ENCODE results near the gene GPM6B. TPM values are rescaled to one million over a fixed set of nuclear protein-coding genes. Genes with fewer than 3 reads are reported as not detected.

Gene GPM6B
- total RNA-seq, 1 experiment from 2014 or later, result 0.51 TPM

DNA sequence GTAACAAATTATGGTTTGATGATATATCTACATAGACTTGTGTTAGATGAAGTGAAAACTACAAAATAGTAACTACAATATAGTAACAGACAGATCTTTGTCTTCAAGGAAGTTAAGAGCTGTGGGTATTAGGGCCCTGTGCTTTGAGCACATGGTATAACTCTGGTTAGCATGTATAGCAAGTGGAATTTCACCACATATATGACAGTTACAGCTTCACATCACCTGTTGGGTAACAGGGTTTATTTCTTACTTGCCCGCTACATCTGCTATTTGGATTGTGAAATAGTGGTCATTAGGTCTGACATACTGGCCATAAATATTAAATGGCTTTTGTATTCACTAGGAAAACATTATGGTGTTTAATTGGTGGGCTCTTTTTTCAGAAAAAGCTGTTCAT is 62.1 kb downstream of the GPM6B start:
- BruUV-seq (replicated peaks), result no TSS peak
- ATAC-seq (no peak), DNase-seq (no peak)
- Histone ChIP-seq H3K27me3 (ENCODE audit: low read length) (no peaks in the 10 kb centered on the region), H3K36me3 (ENCODE audit: low read depth, low read length) (peaks cover 37% of the 10 kb centered on the region), H3K4me2 (ENCODE audit: low read length) (no peak overlapping the region), H2AFZ (ENCODE audit: low read length) (no peak overlapping the region), H3K27ac (ENCODE audit: low read length) (no peak overlapping the region), H3F3A (ENCODE audit: low read length, unreplicated experiment) (no peaks in the 10 kb centered on the region), H4K20me1 (ENCODE audit: low read length) (no peaks in the 10 kb centered on the region), H3K79me2 (ENCODE audit: low read length) (peaks cover 7% of the 10 kb centered on the region; the same call in 1 of the 2 replicates), H3K9ac (ENCODE audit: low read length) (no peak overlapping the region), H3K4me3 (ENCODE audit: low read length) (no peak overlapping the region), H3K9me3 (ENCODE audit: low read length) (no peaks in the 10 kb centered on the region), H3K9me2 (replicated peaks; ENCODE audit: low read length) (no peaks in the 10 kb centered on the region), H3K4me1 (ENCODE audit: insufficient read depth, low read length) (peaks cover 22% of the 10 kb centered on the region)
- no peak for TF ChIP-seq EZH2phosphoT487 (IDR thresholded peaks at IDR 0.05; ENCODE audit: borderline replicate concordance, low read length)
- TF ChIP-seq EZH2 (IDR thresholded peaks at IDR 0.05; ENCODE audit: low read length, unreplicated experiment), result no peak
- TF ChIP-seq, protein P1, sequence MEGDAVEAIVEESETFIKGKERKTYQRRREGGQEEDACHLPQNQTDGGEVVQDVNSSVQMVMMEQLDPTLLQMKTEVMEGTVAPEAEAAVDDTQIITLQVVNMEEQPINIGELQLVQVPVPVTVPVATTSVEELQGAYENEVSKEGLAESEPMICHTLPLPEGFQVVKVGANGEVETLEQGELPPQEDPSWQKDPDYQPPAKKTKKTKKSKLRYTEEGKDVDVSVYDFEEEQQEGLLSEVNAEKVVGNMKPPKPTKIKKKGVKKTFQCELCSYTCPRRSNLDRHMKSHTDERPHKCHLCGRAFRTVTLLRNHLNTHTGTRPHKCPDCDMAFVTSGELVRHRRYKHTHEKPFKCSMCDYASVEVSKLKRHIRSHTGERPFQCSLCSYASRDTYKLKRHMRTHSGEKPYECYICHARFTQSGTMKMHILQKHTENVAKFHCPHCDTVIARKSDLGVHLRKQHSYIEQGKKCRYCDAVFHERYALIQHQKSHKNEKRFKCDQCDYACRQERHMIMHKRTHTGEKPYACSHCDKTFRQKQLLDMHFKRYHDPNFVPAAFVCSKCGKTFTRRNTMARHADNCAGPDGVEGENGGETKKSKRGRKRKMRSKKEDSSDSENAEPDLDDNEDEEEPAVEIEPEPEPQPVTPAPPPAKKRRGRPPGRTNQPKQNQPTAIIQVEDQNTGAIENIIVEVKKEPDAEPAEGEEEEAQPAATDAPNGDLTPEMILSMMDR (conservative IDR thresholded peaks at IDR 0.05; ENCODE audit: low read depth, low read length), result no peak
- intact Hi-C loops (cut with micrococcal nuclease), result loop anchor here (10.0 kb wide), 1 partner anchor 180 kb away; no protein-coding TSS in a partner anchor
- CTCF ChIA-PET, result no interaction called here
- POLR2A ChIA-PET (ENCODE audit: unreplicated experiment), result no interaction called here

DNA sequence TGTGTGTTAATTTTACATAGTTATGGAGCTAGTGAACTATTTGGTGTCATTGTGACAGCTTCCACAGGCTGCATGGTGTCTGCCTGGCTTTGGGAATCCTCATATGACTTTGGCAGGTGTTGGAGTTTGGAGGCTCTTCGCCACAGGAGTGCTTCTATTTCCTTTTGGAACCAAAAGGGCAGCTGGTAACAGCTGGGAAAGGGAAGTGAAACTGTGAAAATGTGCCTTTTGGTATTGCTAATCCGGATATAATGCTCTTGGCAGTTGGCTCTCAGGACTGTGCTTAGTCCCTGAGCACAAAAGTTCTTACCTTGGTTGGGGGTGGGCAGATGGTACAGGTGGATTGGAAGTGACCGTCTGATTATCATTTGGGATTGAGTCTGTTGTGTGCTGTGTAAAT is 64.2 kb downstream of the GPM6B start:
- H3K4me2 ChIP-seq (ENCODE audit: low read length), result peak overlapping the region; percentile 41
- ATAC-seq (no peak), DNase-seq (no peak)
- ChIA-PET POLR2A (ENCODE audit: unreplicated experiment) (no interaction called here), CTCF (no interaction called here)
- H3K9ac ChIP-seq (ENCODE audit: low read length), result peak overlapping the region; percentile 68
- H3K9me3 ChIP-seq (ENCODE audit: low read length), result no peaks in the 10 kb centered on the region
- no peaks in the 10 kb centered on the region for H4K20me1 ChIP-seq (ENCODE audit: low read length)
- H3K27ac ChIP-seq (ENCODE audit: low read length), result peak overlapping the region; percentile 98
- no peak for TF ChIP-seq EZH2 (IDR thresholded peaks at IDR 0.05; ENCODE audit: low read length, unreplicated experiment)
- no peaks in the 10 kb centered on the region for H3K27me3 ChIP-seq (ENCODE audit: low read length)
- peaks cover 33% of the 10 kb centered on the region for H3K36me3 ChIP-seq (ENCODE audit: low read depth, low read length)
- no peaks in the 10 kb centered on the region for H3K9me2 ChIP-seq (replicated peaks; ENCODE audit: low read length)
- intact Hi-C loops (cut with micrococcal nuclease), result loop anchor here (10.0 kb wide), 1 partner anchor 182 kb away; no protein-coding TSS in a partner anchor
- H3K4me3 ChIP-seq (ENCODE audit: low read length), result no peak overlapping the region
- H3K4me1 ChIP-seq (ENCODE audit: insufficient read depth, low read length), result peaks cover 24% of the 10 kb centered on the region
- no peaks in the 10 kb centered on the region for H3F3A ChIP-seq (ENCODE audit: low read length, unreplicated experiment)
- H3K79me2 ChIP-seq (ENCODE audit: low read length), result peaks cover 7% of the 10 kb centered on the region; the same call in 1 of the 2 replicates
- BruUV-seq (replicated peaks), result no TSS peak
- H2AFZ ChIP-seq (ENCODE audit: low read length), result no peak overlapping the region

DNA sequence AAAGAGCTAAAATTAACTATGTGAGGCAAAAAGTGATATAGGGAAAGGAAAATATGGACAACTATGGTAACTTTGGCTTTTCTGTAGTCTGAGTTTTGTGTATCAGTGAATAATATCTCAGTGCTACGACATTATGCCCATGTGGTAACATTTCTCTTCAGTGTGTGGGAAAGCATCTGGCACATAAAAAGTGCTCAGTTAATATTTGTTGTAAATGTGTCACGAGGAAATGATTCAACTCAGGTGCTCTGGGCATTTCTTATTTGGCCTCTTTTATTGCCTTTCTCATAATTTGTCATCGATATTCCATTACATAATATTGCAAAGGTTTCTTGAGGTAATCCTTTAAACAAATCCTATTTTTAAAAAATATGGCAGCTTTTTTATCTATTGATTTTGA is 64.8 kb downstream of the GPM6B start:
- Histone ChIP-seq H3K4me3 (ENCODE audit: low read length) (no peak overlapping the region), H3K9me2 (replicated peaks; ENCODE audit: low read length) (no peaks in the 10 kb centered on the region), H4K20me1 (ENCODE audit: low read length) (no peaks in the 10 kb centered on the region), H3K36me3 (ENCODE audit: low read depth, low read length) (peaks cover 29% of the 10 kb centered on the region), H3K4me2 (ENCODE audit: low read length) (peak overlapping the region; percentile 42), H2AFZ (ENCODE audit: low read length) (no peak overlapping the region), H3K9ac (ENCODE audit: low read length) (peak overlapping the region; percentile 74), H3K27me3 (ENCODE audit: low read length) (no peaks in the 10 kb centered on the region), H3K4me1 (ENCODE audit: insufficient read depth, low read length) (peaks cover 26% of the 10 kb centered on the region), H3F3A (ENCODE audit: low read length, unreplicated experiment) (no peaks in the 10 kb centered on the region), H3K27ac (ENCODE audit: low read length) (peak overlapping the region; percentile 98), H3K79me2 (ENCODE audit: low read length) (peaks cover 7% of the 10 kb centered on the region; the same call in 1 of the 2 replicates), H3K9me3 (ENCODE audit: low read length) (no peaks in the 10 kb centered on the region)
- TF ChIP-seq EZH2 (IDR thresholded peaks at IDR 0.05; ENCODE audit: low read length, unreplicated experiment), result no peak
- TF ChIP-seq, protein P1 (conservative IDR thresholded peaks at IDR 0.05; ENCODE audit: low read depth, low read length), result no peak
- TF ChIP-seq EZH2phosphoT487 (IDR thresholded peaks at IDR 0.05; ENCODE audit: borderline replicate concordance, low read length), result no peak
- ChIA-PET CTCF (no interaction called here), POLR2A (ENCODE audit: unreplicated experiment) (no interaction called here)
- DNase-seq (peak; percentile 82), ATAC-seq (peak; percentile 72)
- no TSS peak for BruUV-seq (replicated peaks)
- intact Hi-C loops (cut with micrococcal nuclease), result loop anchor here (10.0 kb wide), 1 partner anchor 183 kb away; no protein-coding TSS in a partner anchor
